Measurements from ENCODE around the gene MYH7.

Gene MYH7

DNA sequence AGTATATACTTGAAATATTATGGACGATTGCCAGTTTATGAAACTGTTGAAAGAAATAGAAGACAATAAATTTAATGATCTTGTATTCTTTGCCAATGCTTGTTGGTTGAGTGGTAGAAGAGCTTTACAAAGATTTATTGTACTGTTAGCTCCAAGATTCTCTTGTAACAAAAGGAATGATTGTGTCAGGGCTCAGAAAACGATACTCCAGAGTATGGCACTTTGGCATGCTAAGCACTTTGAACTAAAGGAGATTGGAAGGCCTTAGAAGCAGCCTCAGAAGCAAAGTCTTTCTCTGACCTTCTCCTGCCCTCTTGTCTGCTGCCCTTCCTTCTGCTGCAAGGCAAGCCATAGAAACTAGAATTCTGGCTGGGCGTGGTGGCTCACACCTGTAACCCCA is 29.8 kb upstream of the MYH7 start:
- TF ChIP-seq SPI1 (IDR thresholded peaks at IDR 0.05; ENCODE audit: borderline replicate concordance, low read depth) (no peak), POLR2AphosphoS5 (IDR thresholded peaks at IDR 0.05; ENCODE audit: low read depth) (no peak), GABPA (IDR thresholded peaks at IDR 0.05; ENCODE audit: low read depth) (no peak)
- TF ChIP-seq, protein P1, sequence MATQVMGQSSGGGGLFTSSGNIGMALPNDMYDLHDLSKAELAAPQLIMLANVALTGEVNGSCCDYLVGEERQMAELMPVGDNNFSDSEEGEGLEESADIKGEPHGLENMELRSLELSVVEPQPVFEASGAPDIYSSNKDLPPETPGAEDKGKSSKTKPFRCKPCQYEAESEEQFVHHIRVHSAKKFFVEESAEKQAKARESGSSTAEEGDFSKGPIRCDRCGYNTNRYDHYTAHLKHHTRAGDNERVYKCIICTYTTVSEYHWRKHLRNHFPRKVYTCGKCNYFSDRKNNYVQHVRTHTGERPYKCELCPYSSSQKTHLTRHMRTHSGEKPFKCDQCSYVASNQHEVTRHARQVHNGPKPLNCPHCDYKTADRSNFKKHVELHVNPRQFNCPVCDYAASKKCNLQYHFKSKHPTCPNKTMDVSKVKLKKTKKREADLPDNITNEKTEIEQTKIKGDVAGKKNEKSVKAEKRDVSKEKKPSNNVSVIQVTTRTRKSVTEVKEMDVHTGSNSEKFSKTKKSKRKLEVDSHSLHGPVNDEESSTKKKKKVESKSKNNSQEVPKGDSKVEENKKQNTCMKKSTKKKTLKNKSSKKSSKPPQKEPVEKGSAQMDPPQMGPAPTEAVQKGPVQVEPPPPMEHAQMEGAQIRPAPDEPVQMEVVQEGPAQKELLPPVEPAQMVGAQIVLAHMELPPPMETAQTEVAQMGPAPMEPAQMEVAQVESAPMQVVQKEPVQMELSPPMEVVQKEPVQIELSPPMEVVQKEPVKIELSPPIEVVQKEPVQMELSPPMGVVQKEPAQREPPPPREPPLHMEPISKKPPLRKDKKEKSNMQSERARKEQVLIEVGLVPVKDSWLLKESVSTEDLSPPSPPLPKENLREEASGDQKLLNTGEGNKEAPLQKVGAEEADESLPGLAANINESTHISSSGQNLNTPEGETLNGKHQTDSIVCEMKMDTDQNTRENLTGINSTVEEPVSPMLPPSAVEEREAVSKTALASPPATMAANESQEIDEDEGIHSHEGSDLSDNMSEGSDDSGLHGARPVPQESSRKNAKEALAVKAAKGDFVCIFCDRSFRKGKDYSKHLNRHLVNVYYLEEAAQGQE (IDR thresholded peaks at IDR 0.05; ENCODE audit: insufficient replicate concordance, low read depth): no peak
- TF ChIP-seq, protein P2, sequence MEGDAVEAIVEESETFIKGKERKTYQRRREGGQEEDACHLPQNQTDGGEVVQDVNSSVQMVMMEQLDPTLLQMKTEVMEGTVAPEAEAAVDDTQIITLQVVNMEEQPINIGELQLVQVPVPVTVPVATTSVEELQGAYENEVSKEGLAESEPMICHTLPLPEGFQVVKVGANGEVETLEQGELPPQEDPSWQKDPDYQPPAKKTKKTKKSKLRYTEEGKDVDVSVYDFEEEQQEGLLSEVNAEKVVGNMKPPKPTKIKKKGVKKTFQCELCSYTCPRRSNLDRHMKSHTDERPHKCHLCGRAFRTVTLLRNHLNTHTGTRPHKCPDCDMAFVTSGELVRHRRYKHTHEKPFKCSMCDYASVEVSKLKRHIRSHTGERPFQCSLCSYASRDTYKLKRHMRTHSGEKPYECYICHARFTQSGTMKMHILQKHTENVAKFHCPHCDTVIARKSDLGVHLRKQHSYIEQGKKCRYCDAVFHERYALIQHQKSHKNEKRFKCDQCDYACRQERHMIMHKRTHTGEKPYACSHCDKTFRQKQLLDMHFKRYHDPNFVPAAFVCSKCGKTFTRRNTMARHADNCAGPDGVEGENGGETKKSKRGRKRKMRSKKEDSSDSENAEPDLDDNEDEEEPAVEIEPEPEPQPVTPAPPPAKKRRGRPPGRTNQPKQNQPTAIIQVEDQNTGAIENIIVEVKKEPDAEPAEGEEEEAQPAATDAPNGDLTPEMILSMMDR (IDR thresholded peaks at IDR 0.05; ENCODE audit: insufficient read depth, low read length): no peak
- no peak overlapping the region for H3K4me3 ChIP-seq (replicated peaks; ENCODE audit: insufficient read depth, low read length)
- no peak for DNase-seq (ENCODE audit: low read depth in 1 of 2, low spot score in 1 of 2)
- no peaks in the 10 kb centered on the region for H3K27me3 ChIP-seq (ENCODE audit: insufficient read depth, poor library complexity, severe bottlenecking)
- no peak overlapping the region for H3K27ac ChIP-seq (replicated peaks)

DNA sequence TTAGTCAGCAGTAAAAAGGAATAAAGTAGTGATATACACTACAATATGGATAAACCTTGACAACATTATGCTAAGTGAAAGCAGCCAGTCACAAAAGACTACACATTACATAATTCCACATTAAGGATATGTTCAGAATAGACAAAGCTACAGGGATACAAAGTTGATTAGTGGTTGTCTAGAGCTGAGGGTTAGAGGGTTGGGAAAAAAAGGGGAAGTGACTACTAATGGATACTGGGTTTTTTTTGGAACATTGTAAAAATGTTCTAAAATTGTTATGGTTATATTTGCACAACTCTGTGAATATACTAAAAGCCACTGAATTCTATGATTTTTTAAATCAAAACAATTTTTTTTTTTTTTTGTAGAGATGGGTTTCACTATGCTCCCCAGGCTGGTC is 29.2 kb upstream of the MYH7 start:
- Histone ChIP-seq H3K4me3 (replicated peaks; ENCODE audit: insufficient read depth, low read length) (no peak overlapping the region), H3K27me3 (ENCODE audit: insufficient read depth, poor library complexity, severe bottlenecking) (peaks cover 2% of the 10 kb centered on the region), H3K27ac (replicated peaks) (no peak overlapping the region)
- DNase-seq (ENCODE audit: low read depth in 1 of 2, low spot score in 1 of 2): no peak
- TF ChIP-seq, protein P1 (IDR thresholded peaks at IDR 0.05; ENCODE audit: insufficient replicate concordance, low read depth): no peak
- peak; percentile 64; the same call in 1 of the 2 replicates for TF ChIP-seq SPI1 (IDR thresholded peaks at IDR 0.05; ENCODE audit: borderline replicate concordance, low read depth)
- TF ChIP-seq, protein P2 (IDR thresholded peaks at IDR 0.05; ENCODE audit: insufficient read depth, low read length): no peak

DNA sequence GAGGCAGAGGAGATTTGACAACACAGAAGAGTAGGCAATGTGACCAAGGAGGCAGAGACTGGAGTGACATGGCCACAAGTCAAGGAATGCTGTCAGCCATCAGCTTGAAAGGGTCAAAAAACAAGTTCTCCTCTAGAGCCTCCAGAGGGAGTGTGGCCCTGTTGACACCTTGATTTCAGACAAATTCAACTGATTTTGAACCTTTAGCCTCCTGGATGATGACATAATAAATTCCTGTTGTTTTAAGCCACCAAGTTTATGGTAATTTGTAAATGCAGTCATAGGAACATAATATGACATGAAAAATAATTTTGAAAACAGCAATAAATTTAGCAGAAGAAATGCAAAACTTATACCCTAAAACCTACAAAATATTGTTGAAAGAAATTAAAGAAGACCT is 25.5 kb upstream of the MYH7 start:
- TF ChIP-seq, protein P1 (IDR thresholded peaks at IDR 0.05; ENCODE audit: insufficient replicate concordance, low read depth): no peak
- TF ChIP-seq, protein P2 (IDR thresholded peaks at IDR 0.05; ENCODE audit: insufficient read depth, low read length): no peak
- TF ChIP-seq GABPA (IDR thresholded peaks at IDR 0.05; ENCODE audit: low read depth) (no peak), POLR2AphosphoS5 (IDR thresholded peaks at IDR 0.05; ENCODE audit: low read depth) (no peak), SPI1 (IDR thresholded peaks at IDR 0.05; ENCODE audit: borderline replicate concordance, low read depth) (no peak)
- Histone ChIP-seq H3K27ac (replicated peaks) (no peak overlapping the region), H3K27me3 (ENCODE audit: insufficient read depth, poor library complexity, severe bottlenecking) (peaks cover 6% of the 10 kb centered on the region), H3K4me3 (replicated peaks; ENCODE audit: insufficient read depth, low read length) (no peak overlapping the region)
- no peak for DNase-seq (ENCODE audit: low read depth in 1 of 2, low spot score in 1 of 2)

Measured in HL-60 (cell line).